HCT116 (cell line): ENCODE measurements around the gene S100A12. TPM values are rescaled to one million over a fixed set of nuclear protein-coding genes. Genes with fewer than 3 reads are reported as not detected.

ENCODE experiments used
- ATAC-seq: fragments of 200-7000 bp; cut with Tn5 transposase; 2 replicates; pipeline ENCODE4 v1.9.1; 2020; ENCODE audit warnings: mild to moderate bottlenecking, moderate library complexity
- BruUV-seq: library from RNA; stranded (reverse); fragments of 400-500 nt; replicated peaks from 2 replicates; lab custom pipeline; 2021; lab: Mats Ljungman, UMichigan
- CTCF ChIA-PET: fragments of 300-600 bp; sonication (Branson Sonifier 250); formaldehyde crosslinking; loops from one replicate; lab custom pipeline; 2021; ENCODE audit warnings: antibody characterized with exemption; lab: Charles Lee
- POLR2A ChIA-PET: fragments of 300-600, 350-600 bp; sonication (Branson Sonifier 250); formaldehyde crosslinking; loops from one replicate; lab custom pipeline; 2021; ENCODE audit warnings: antibody characterized with exemption; lab: Charles Lee
- RAD21 ChIA-PET, 2 experiments: fragments of 300-600 bp; sonication (Branson Sonifier 250); formaldehyde crosslinking; loops; one replicate each; lab custom pipeline; 2023; ENCODE audit warnings: low total read pairs in 2 of 2; ENCODE audit not compliant: uncharacterized antibody in 2 of 2, unreplicated experiment in 2 of 2, low non-redundant PET in 1 of 2; lab: Charles Lee
- DNase-seq: peaks from one replicate; pipeline ENCODE4 v3.0.0-alpha.2; 2010; ENCODE audit warnings: low read depth, low spot score
- H2AFZ ChIP-seq: fragments of 200-600 bp; shearing (Covaris generic), sonication (generic); 2 replicates; pipeline ENCODE4 v1.6.1; 2017; ENCODE audit warnings: low read depth, mixed run types, mixed read lengths, antibody characterized with exemption, low read length; ENCODE audit not compliant: poor library complexity, severe bottlenecking
- H3K27ac ChIP-seq: 2 replicates; pipeline ENCODE4 v1.5.1; 2012; ENCODE audit warnings: low read depth, low read length
- H3K27me3 ChIP-seq: fragments of 200-600 bp; sonication (generic); 2 replicates; pipeline ENCODE4 v1.6.1; 2016; ENCODE audit warnings: mixed run types, low read length, mixed read lengths; ENCODE audit not compliant: insufficient read depth
- H3K36me3 ChIP-seq, 2 experiments: fragments of 200-500 bp in 1 of 2; fragments of 200-600 bp in 1 of 2; sonication (Bioruptor generic) in 1 of 2; sonication (generic) in 1 of 2; 2 replicates each; pipeline versions ENCODE4 v1.5.1 to v1.6.1; 2014 to 2016; ENCODE audit warnings: low read length in 2 of 2, inconsistent platforms in 1 of 2, mixed read lengths in 1 of 2, mixed run types in 1 of 2; ENCODE audit not compliant: insufficient read depth in 2 of 2, control insufficient read depth in 1 of 2
- H3K4me1 ChIP-seq, 2 experiments: fragments of 200-600 bp in 1 of 2; sonication (generic) in 1 of 2; 2 replicates each; pipeline versions ENCODE4 v1.5.1 to v1.6.1; 2012 to 2017; ENCODE audit warnings: low read length in 2 of 2, inconsistent platforms in 1 of 2, mild to moderate bottlenecking in 1 of 2, mixed read lengths in 1 of 2, mixed run types in 1 of 2, moderate library complexity in 1 of 2; ENCODE audit not compliant: insufficient read depth in 2 of 2, control insufficient read depth in 1 of 2
- H3K4me2 ChIP-seq: fragments of 200-600 bp; sonication (generic); 2 replicates; pipeline ENCODE4 v1.6.1; 2017; ENCODE audit warnings: mixed run types, low read length, mixed read lengths
- H3K4me3 ChIP-seq, 2 experiments: fragments of 200-600 bp in 1 of 2; sonication (generic) in 1 of 2; replicated peaks in 1 of 2; 2 replicates each; pipeline ENCODE4 v1.5.1; 2011 to 2016; ENCODE audit warnings: low read length in 2 of 2, control low read depth in 1 of 2, low read depth in 1 of 2, mild to moderate bottlenecking in 1 of 2, mixed read lengths in 1 of 2, mixed run types in 1 of 2
- H3K79me2 ChIP-seq: fragments of 200-600 bp; sonication (generic); 2 replicates; pipeline ENCODE4 v1.6.1; 2017; ENCODE audit warnings: mild to moderate bottlenecking, mixed run types, low read length, moderate library complexity, mixed read lengths; ENCODE audit not compliant: insufficient read depth
- H3K9ac ChIP-seq: fragments of 200-600 bp; sonication (generic); 2 replicates; pipeline ENCODE4 v1.6.1; 2016; ENCODE audit warnings: low read length, mixed read lengths
- H3K9me2 ChIP-seq: fragments of 200-600 bp; sonication (generic), shearing (Covaris generic); 2 replicates; pipeline ENCODE4 v1.6.1; 2017; ENCODE audit warnings: mixed run types, mild to moderate bottlenecking, moderate library complexity; ENCODE audit not compliant: insufficient read depth
- H3K9me3 ChIP-seq, 2 experiments: fragments of 200-500 bp in 1 of 2; fragments of 200-600 bp in 1 of 2; sonication (Bioruptor generic) in 1 of 2; sonication (generic) in 1 of 2; 2 replicates each; pipeline ENCODE4 v1.6.1; 2014 to 2017; ENCODE audit warnings: low read length in 2 of 2, mixed read lengths in 2 of 2, inconsistent platforms in 1 of 2, low read depth in 1 of 2, mild to moderate bottlenecking in 1 of 2, mixed run types in 1 of 2, moderate library complexity in 1 of 2; ENCODE audit not compliant: control insufficient read depth in 1 of 2, insufficient read depth in 1 of 2
- H4K20me1 ChIP-seq: fragments of 200-600 bp; sonication (generic), shearing (Covaris generic); 2 replicates; pipeline ENCODE4 v1.6.1; 2017; ENCODE audit warnings: mixed run types, mild to moderate bottlenecking, moderate library complexity; ENCODE audit not compliant: insufficient read depth
- ATF3 ChIP-seq: IDR thresholded peaks from 2 replicates; pipeline ENCODE4 v1.6.1; 2012
- CBX3 ChIP-seq: IDR thresholded peaks from 2 replicates; pipeline ENCODE4 v1.6.1; 2012; ENCODE audit warnings: low read depth
- CTCF ChIP-seq, 3 experiments: fragments of 200-600 bp in 1 of 3; sonication (generic) in 1 of 3; IDR thresholded peaks in 2 of 3; conservative IDR thresholded peaks in 1 of 3; 2 replicates each; pipeline ENCODE4 v1.5.1; 2012 to 2017; ENCODE audit warnings: low read depth in 2 of 3, low read length in 2 of 3, antibody characterized with exemption in 1 of 3, borderline replicate concordance in 1 of 3, control low read depth in 1 of 3, mild to moderate bottlenecking in 1 of 3, mixed read lengths in 1 of 3, mixed run types in 1 of 3, moderate library complexity in 1 of 3; ENCODE audit not compliant: insufficient read depth in 1 of 3
- ELF1 ChIP-seq: IDR thresholded peaks from 2 replicates; pipeline ENCODE4 v1.6.1; 2012; ENCODE audit warnings: low read depth, borderline replicate concordance
- POLR2A ChIP-seq: IDR thresholded peaks from 2 replicates; pipeline ENCODE4 v1.7.0; 2011; ENCODE audit warnings: borderline replicate concordance; ENCODE audit not compliant: insufficient read depth, insufficient read length; ENCODE audit errors: extremely low read depth
- RAD21 ChIP-seq: IDR thresholded peaks from 2 replicates; pipeline ENCODE4 v1.6.1; 2012; ENCODE audit warnings: low read depth, mild to moderate bottlenecking
- intact Hi-C: fragments of 100-400 bp; cut with micrococcal nuclease; formaldehyde crosslinking; loops from 2 replicates; pipeline ENCODE4 v1.10.0; 2022
- total RNA-seq: library from RNA; stranded (reverse); gene quantifications from one replicate; pipeline ENCODE4 v1.2.1, GENCODE V29; 2021; ENCODE audit not compliant: unreplicated experiment

S100A12 gene
- total RNA-seq, 1 experiment from 2014 or later: not detected

- TF ChIP-seq CTCF (IDR thresholded peaks at IDR 0.05 in 2 of 3, conservative IDR thresholded peaks at IDR 0.05 in 1 of 3; ENCODE audit: borderline replicate concordance in 1 of 3, insufficient read depth in 1 of 3, low read depth in 2 of 3, low read length in 2 of 3) (no peak), CBX3 (no peak), ATF3 (no peak), ELF1 (no peak)
Measured at GRCh38 chr1:153401461-153401860, 26.0 kb upstream of the S100A12 start (continued).

- no TSS peak for BruUV-seq
- intact Hi-C loops: loop anchor here (5.0 kb wide), 1 partner anchor 97 kb away; no protein-coding TSS in a partner anchor
- no peak overlapping the region for H3K4me2 ChIP-seq
- ChIA-PET CTCF (interaction anchor here (1.2 kb wide), 2 partner anchors 48 to 95 kb away, joined by 4 to 5 read pairs; no protein-coding TSS in a partner anchor), POLR2A (no interaction called here)
- no peaks in the 10 kb centered on the region for H3K79me2 ChIP-seq
- TF ChIP-seq POLR2A (no peak), RAD21 (peak; percentile 39), CTCF (IDR thresholded peaks at IDR 0.05 in 2 of 3, conservative IDR thresholded peaks at IDR 0.05 in 1 of 3; ENCODE audit: borderline replicate concordance in 1 of 3, insufficient read depth in 1 of 3, low read depth in 2 of 3, low read length in 2 of 3) (0 out of 6 replicates have a peak, but pooled peaks of 1 of the 3 experiments have one; percentile 13)
- TF ChIP-seq, all 23 proteins: peak for 2
- Histone ChIP-seq H3K27ac (no peak overlapping the region), H3K9me2 (no peaks in the 10 kb centered on the region), H3K9me3 (no peaks in the 10 kb centered on the region), H3K4me3 (no peak overlapping the region), H3K27me3 (peaks cover 62% of the 10 kb centered on the region), H2AFZ (no peak overlapping the region), H3K36me3 (no peaks in the 10 kb centered on the region), H3K4me1 (no peaks in the 10 kb centered on the region), H3K9ac (no peak overlapping the region), H4K20me1 (no peaks in the 10 kb centered on the region)
- RAD21 ChIA-PET: no interaction called here
- DNase-seq (no peak), ATAC-seq (no peak)
Measured at GRCh38 chr1:153400244-153400643, 24.8 kb upstream of the S100A12 start.
